ENCODE data around the gene RPTOR.
A peak's percentile ranks its signal among the peaks of the same experiment; 100 is the strongest.

DNA sequence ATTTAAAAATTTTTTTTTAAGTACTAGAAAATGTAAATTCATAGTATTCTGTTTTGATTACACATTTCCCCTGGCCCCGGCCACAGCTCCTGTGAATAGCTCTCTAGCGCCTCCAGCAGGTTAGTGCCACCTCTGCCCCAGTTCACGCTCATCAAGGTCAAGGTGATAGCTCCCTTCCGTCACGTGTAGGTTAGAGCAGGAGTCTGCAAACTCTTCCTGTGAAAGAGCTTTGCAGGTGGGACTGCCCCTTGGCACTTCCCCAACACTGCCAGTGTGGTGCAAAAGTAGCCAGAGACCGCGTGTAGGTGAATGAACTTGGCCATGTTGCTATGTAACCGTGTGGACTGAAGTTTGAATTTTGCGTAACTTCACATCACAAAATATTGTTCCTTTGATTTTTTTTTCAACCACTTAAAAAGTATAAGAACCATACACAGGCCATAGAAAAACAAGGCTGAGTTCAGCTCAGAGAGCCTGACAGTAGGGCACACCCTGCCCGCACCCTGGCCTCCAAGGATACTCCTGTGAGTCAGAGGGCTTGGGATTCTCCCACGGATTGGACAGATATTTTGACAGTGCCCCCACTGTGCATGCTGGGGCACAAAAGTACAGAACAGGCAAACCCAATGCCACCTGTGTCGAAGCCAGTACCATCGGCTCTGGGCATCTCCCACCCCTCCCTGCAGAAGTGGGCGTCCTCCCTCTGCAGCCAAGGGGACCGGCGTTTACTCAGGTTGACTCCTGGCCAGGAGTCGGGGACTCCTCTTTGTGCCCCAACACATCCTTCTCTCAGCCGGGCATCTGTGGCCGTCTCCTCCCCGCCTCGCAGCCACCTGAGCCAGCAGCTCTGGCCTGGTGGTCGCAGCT lies 355.0 kb downstream of the RPTOR start:
- TF ChIP-seq, protein P1, sequence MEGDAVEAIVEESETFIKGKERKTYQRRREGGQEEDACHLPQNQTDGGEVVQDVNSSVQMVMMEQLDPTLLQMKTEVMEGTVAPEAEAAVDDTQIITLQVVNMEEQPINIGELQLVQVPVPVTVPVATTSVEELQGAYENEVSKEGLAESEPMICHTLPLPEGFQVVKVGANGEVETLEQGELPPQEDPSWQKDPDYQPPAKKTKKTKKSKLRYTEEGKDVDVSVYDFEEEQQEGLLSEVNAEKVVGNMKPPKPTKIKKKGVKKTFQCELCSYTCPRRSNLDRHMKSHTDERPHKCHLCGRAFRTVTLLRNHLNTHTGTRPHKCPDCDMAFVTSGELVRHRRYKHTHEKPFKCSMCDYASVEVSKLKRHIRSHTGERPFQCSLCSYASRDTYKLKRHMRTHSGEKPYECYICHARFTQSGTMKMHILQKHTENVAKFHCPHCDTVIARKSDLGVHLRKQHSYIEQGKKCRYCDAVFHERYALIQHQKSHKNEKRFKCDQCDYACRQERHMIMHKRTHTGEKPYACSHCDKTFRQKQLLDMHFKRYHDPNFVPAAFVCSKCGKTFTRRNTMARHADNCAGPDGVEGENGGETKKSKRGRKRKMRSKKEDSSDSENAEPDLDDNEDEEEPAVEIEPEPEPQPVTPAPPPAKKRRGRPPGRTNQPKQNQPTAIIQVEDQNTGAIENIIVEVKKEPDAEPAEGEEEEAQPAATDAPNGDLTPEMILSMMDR (IDR thresholded peaks at IDR 0.05) = peak in 2 of 3 experiments; percentile 18 to 33
- TF ChIP-seq POLR2AphosphoS5 (IDR thresholded peaks at IDR 0.05) = no peak

All from esophagus muscularis mucosa (tissue), 3 donors.